Smooth muscle cell (in vitro differentiated cells): ENCODE measurements around the gene WFDC1. TPM values are rescaled to one million over a fixed set of nuclear protein-coding genes. Genes with fewer than 3 reads are reported as not detected.

ENCODE experiments used
- DNase-seq: peaks from one replicate; lab custom pipeline; 2025; ENCODE audit not compliant: unreplicated experiment; lab: John Stamatoyannopoulos, UW
- H2AFZ ChIP-seq: fragments of 200-600 bp; sonication (generic); 2 replicates; pipeline ENCODE4 v1.6.0; 2016; ENCODE audit warnings: antibody characterized with exemption, low read depth, mild to moderate bottlenecking
- H3F3A ChIP-seq: fragments of 200-600 bp; sonication (generic); 2 replicates; pipeline ENCODE4 v1.6.0; 2017; ENCODE audit warnings: antibody characterized with exemption, low read depth
- H3K27ac ChIP-seq: fragments of 200-600 bp; sonication (generic); 2 replicates; pipeline ENCODE4 v1.5.1; 2016; ENCODE audit warnings: low read depth, mild to moderate bottlenecking
- H3K27me3 ChIP-seq: fragments of 200-600 bp; sonication (generic); 2 replicates; pipeline ENCODE4 v1.6.1; 2016; ENCODE audit warnings: low read depth, mild to moderate bottlenecking
- H3K36me3 ChIP-seq: fragments of 200-600 bp; sonication (generic); 2 replicates; pipeline ENCODE4 v1.5.1; 2016; ENCODE audit warnings: low read depth
- H3K4me1 ChIP-seq: fragments of 200-600 bp; sonication (generic); 2 replicates; pipeline ENCODE4 v1.5.1; 2016; ENCODE audit warnings: low read depth
- H3K4me2 ChIP-seq: fragments of 200-600 bp; sonication (generic); 2 replicates; pipeline ENCODE4 v1.6.0; 2016; ENCODE audit warnings: mild to moderate bottlenecking
- H3K4me3 ChIP-seq: fragments of 200-600 bp; sonication (generic); 2 replicates; pipeline ENCODE4 v1.5.1; 2016; ENCODE audit warnings: mild to moderate bottlenecking
- H3K79me2 ChIP-seq: fragments of 200-600 bp; sonication (generic); 2 replicates; pipeline ENCODE4 v1.6.0; 2016; ENCODE audit warnings: low read depth, mild to moderate bottlenecking
- H3K9ac ChIP-seq: fragments of 200-600 bp; sonication (generic); 2 replicates; pipeline ENCODE4 v1.6.0; 2016; ENCODE audit warnings: low read depth
- H3K9me3 ChIP-seq: fragments of 200-600 bp; sonication (generic); replicated peaks from 2 replicates; pipeline ENCODE4 v1.5.1; 2016; ENCODE audit warnings: low read depth
- H4K20me1 ChIP-seq: fragments of 200-600 bp; sonication (generic); 2 replicates; pipeline ENCODE4 v1.6.0; 2016; ENCODE audit warnings: low read depth
- WGBS: methylation state at CpG from one replicate; pipeline ENCODE4 v1.1.7; 2016; ENCODE audit warnings: low lambda C conversion rate; 5-methylcytosine and 5-hydroxymethylcytosine counted together
- polyA plus RNA-seq: library from polyadenylated mRNA; unstranded; fragments of >200 nt; fragmentation: Nextera tagmentation; extraction: Ambion mirVana; gene quantifications from 2 replicates; pipeline ENCODE4 v1.2.1, GENCODE V29; 2016
- total RNA-seq: library from RNA; depleted of rRNA; stranded (reverse); fragments of >200 nt; gene quantifications from 2 replicates; pipeline ENCODE4 v1.2.3, GENCODE V29; 2014
- TF ChIP-seq, protein P1 (sequence below): fragments of 200-600 bp; sonication (generic); IDR thresholded peaks from 2 replicates; pipeline ENCODE4 v1.5.1; 2017; ENCODE audit warnings: borderline replicate concordance, mild to moderate bottlenecking, antibody characterized with exemption; ENCODE audit not compliant: insufficient read depth, poor library complexity, severe bottlenecking

WFDC1 gene
- total and polyA plus RNA-seq, 2 experiments from 2014 or later: 176 to 362 TPM

DNA sequence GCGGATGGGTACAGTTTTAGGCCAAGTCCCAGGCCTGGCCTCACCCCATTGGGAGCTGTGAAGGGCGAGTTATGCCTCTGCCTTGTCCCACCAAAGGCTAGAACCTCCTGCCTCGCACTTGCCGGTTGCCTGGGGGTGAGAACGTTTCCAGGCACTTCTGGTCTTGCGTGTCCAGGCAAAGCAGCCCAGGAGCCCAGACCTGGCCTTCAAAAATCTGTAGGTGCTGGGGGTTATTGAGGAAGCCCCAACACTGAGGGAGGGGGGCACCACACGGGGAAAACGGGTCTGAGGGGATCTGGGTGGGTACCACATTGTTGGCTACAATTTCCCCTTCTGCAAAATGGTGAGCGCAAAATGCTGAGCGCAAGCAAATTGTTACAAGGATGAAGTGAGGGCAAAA lies 61.5 kb downstream of the WFDC1 start:
- H2AFZ ChIP-seq: no peak overlapping the region
- H3K4me1 ChIP-seq: no peaks in the 10 kb centered on the region
- no peak for DNase-seq
- no peaks in the 10 kb centered on the region for H3K27me3 ChIP-seq
- no peaks in the 10 kb centered on the region for H3K79me2 ChIP-seq
- 87% methylated on average over 10 of the region's 10 CpGs for WGBS
- no peak overlapping the region for H3K4me2 ChIP-seq
- H3K4me3 ChIP-seq: no peak overlapping the region
- TF ChIP-seq, protein P1, sequence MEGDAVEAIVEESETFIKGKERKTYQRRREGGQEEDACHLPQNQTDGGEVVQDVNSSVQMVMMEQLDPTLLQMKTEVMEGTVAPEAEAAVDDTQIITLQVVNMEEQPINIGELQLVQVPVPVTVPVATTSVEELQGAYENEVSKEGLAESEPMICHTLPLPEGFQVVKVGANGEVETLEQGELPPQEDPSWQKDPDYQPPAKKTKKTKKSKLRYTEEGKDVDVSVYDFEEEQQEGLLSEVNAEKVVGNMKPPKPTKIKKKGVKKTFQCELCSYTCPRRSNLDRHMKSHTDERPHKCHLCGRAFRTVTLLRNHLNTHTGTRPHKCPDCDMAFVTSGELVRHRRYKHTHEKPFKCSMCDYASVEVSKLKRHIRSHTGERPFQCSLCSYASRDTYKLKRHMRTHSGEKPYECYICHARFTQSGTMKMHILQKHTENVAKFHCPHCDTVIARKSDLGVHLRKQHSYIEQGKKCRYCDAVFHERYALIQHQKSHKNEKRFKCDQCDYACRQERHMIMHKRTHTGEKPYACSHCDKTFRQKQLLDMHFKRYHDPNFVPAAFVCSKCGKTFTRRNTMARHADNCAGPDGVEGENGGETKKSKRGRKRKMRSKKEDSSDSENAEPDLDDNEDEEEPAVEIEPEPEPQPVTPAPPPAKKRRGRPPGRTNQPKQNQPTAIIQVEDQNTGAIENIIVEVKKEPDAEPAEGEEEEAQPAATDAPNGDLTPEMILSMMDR: no peak
- no peaks in the 10 kb centered on the region for H3K9me3 ChIP-seq
- H3K27ac ChIP-seq: no peak overlapping the region
- H3F3A ChIP-seq: no peaks in the 10 kb centered on the region
- H3K36me3 ChIP-seq: no peaks in the 10 kb centered on the region
- no peaks in the 10 kb centered on the region for H4K20me1 ChIP-seq
- H3K9ac ChIP-seq: no peak overlapping the region

DNA sequence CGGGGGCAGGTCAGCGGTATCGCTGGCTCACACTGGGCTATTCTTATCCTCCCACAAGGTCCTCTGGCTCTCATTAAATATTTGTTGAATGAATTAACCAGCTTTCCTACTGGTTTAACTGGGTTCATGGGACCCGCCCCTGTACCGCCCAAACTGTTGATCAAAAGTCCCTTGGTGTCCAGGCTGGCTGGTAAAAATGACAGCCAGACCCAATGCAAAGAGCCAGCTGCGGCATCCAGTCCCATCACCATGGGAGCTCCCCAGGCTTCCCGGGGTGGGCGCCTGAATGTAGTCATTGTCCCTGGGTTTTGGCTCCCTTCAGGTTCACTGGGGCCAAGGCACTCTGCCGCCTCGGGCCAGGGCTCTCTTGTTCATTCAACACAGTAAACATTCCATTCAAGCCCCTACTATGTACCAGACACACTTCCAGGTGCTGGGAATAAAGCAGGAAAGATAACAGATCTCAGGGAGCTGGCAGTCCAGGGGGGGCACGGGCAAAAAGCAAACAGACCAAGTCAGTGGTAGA lies 62.0 kb downstream of the WFDC1 start:
- Histone ChIP-seq H3K79me2 (no peaks in the 10 kb centered on the region), H3F3A (no peaks in the 10 kb centered on the region), H3K36me3 (no peaks in the 10 kb centered on the region), H4K20me1 (no peaks in the 10 kb centered on the region), H3K4me1 (no peaks in the 10 kb centered on the region), H3K27me3 (no peaks in the 10 kb centered on the region), H3K4me3 (no peak overlapping the region), H2AFZ (no peak overlapping the region), H3K27ac (no peak overlapping the region), H3K9ac (no peak overlapping the region), H3K9me3 (no peaks in the 10 kb centered on the region), H3K4me2 (no peak overlapping the region)
- no peak for DNase-seq
- TF ChIP-seq, protein P1: no peak
- WGBS: 84% methylated on average over 11 of the region's 11 CpGs

DNA sequence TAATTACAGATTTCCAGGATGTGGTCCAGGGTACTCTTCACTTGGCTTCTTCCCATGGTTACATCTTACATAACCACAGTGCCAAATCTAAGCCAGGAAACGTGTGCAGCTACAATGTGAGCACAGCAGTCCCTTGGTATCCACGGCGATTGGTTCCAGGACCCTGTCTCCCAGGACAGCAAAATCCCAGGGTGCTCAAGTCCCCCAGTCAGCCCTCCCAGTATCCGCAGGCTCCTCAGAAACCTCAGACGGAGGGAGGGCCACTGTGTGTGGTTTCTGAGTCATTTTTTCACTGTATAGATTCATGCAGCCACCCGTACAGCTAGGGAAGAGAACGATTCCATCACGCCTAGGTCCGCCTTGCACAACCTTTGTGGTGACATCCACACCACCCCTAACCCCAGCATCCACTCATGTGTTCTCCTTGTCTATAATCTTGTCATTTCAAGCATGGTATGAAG lies 62.5 kb downstream of the WFDC1 start:
- no peak for DNase-seq
- H3K4me1 ChIP-seq: peaks cover 4% of the 10 kb centered on the region
- no peaks in the 10 kb centered on the region for H4K20me1 ChIP-seq
- no peak overlapping the region for H3K4me2 ChIP-seq
- no peak overlapping the region for H3K9ac ChIP-seq
- TF ChIP-seq, protein P1: no peak
- H3K4me3 ChIP-seq: no peak overlapping the region
- no peak overlapping the region for H3K27ac ChIP-seq
- no peaks in the 10 kb centered on the region for H3K36me3 ChIP-seq
- WGBS: 44% methylated on average over 9 of the region's 9 CpGs
- H3K27me3 ChIP-seq: no peaks in the 10 kb centered on the region
- H3K79me2 ChIP-seq: no peaks in the 10 kb centered on the region
- H2AFZ ChIP-seq: no peak overlapping the region
- H3F3A ChIP-seq: no peaks in the 10 kb centered on the region
- no peaks in the 10 kb centered on the region for H3K9me3 ChIP-seq

DNA sequence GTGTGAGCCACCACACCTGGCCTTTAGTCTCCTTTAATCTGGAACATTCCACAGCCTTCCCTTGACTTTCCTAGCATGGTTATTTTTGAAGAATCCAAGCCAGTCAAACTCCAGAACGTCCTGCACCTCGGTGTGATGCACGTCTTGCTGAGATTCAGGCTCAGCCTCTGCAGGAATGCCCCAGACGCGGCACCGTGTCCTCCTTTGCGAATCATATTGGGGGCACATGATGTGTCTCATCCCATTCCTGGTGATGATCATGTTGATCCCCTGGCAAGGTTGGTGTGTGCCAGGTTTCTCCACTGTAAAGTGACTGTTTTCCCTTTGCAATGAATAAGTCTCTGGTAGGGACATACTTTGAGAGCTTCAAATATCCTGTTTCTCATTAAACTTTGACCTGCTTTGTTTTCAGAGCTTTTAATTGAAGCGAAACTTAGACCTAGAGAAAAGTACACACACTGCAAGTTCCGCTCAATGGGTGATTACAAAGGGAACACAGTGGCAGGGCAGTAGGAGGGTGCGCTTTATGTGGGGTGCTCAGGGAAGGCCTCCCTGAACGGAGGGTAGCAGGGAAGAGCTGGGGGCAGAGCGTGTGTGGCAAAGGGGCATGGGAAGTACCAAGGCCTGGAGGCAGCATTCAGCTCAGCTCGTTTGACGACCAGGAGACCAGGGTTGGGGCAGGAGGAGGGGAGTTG lies 64.1 kb downstream of the WFDC1 start:
- TF ChIP-seq, protein P1: no peak
- no peaks in the 10 kb centered on the region for H4K20me1 ChIP-seq
- no peak overlapping the region for H3K4me3 ChIP-seq
- no peak overlapping the region for H3K4me2 ChIP-seq
- no peak for DNase-seq
- no peaks in the 10 kb centered on the region for H3F3A ChIP-seq
- WGBS: 90% methylated on average over 14 of the region's 14 CpGs
- no peak overlapping the region for H2AFZ ChIP-seq
- H3K9me3 ChIP-seq: no peaks in the 10 kb centered on the region
- H3K36me3 ChIP-seq: no peaks in the 10 kb centered on the region
- no peak overlapping the region for H3K9ac ChIP-seq
- H3K27ac ChIP-seq: no peak overlapping the region
- peaks cover 6% of the 10 kb centered on the region for H3K4me1 ChIP-seq
- no peaks in the 10 kb centered on the region for H3K79me2 ChIP-seq
- no peaks in the 10 kb centered on the region for H3K27me3 ChIP-seq
